HG02840 (cell line): Measurements from ENCODE around the gene IL7R.
"Not testable (repeated sequence)": the region's sequence is repeated elsewhere in the genome, so short reads cannot be mapped to it uniquely, and the experiment has no call there.

ENCODE experiments used
- ATAC-seq: cut with Tn5 transposase; IDR thresholded peaks from one replicate; pipeline ENCODE4 v1.9.1; 2021; ENCODE audit warnings: mild to moderate bottlenecking, moderate library complexity, moderate number of reproducible peaks; ENCODE audit not compliant: unreplicated experiment, low FRiP score

The IL7R gene

GRCh38 chr5:35838370-35839042 is 18.2 kb upstream of the IL7R start:
- no peak for ATAC-seq

- ATAC-seq: no peak
Observed at GRCh38 chr5:35842856-35843255, 13.8 kb upstream of the IL7R start.

GRCh38 chr5:35845508-35845907 is 11.2 kb upstream of the IL7R start:
- ATAC-seq: not testable (repeated sequence)

GRCh38 chr5:35847491-35847890 is 9.2 kb upstream of the IL7R start:
- no peak for ATAC-seq

- ATAC-seq: no peak
Observed at GRCh38 chr5:35847961-35848360, 8.7 kb upstream of the IL7R start.

GRCh38 chr5:35849860-35850259 is 6.8 kb upstream of the IL7R start:
- ATAC-seq: no peak

GRCh38 chr5:35850967-35851680 is 5.6 kb upstream of the IL7R start:
- ATAC-seq: no peak

- ATAC-seq: no peak
Observed at GRCh38 chr5:35852084-35852734, 4.5 kb upstream of the IL7R start.

- ATAC-seq: no peak
Observed at GRCh38 chr5:35852773-35853172, 3.9 kb upstream of the IL7R start.

- no peak for ATAC-seq
Observed at GRCh38 chr5:35853631-35854030, 3.1 kb upstream of the IL7R start.

- no peak for ATAC-seq
Observed at GRCh38 chr5:35854248-35854647, 2.4 kb upstream of the IL7R start.

GRCh38 chr5:35855187-35855586 is 1.5 kb upstream of the IL7R start:
- no peak for ATAC-seq

- not testable (repeated sequence) for ATAC-seq
Observed at GRCh38 chr5:35856186-35856764, 416 bp upstream of the IL7R start.

- no peak for ATAC-seq
Observed at GRCh38 chr5:35857606-35858205, 1.0 kb downstream of the IL7R start.

- ATAC-seq: no peak
Observed at GRCh38 chr5:35859101-35859661, 2.5 kb downstream of the IL7R start.

GRCh38 chr5:35860686-35861085 is 4.0 kb downstream of the IL7R start:
- no peak for ATAC-seq

GRCh38 chr5:35861718-35862117 is 5.0 kb downstream of the IL7R start:
- ATAC-seq: no peak

- no peak for ATAC-seq
Observed at GRCh38 chr5:35862126-35862525, 5.4 kb downstream of the IL7R start.

- no peak for ATAC-seq
Observed at GRCh38 chr5:35863159-35863558, 6.5 kb downstream of the IL7R start.

GRCh38 chr5:35867998-35868397 is 11.3 kb downstream of the IL7R start:
- no peak for ATAC-seq
